ENCODE measurements around the gene HDAC9. TPM values are rescaled to one million over a fixed set of nuclear protein-coding genes. Genes with fewer than 3 reads are reported as not detected.

The HDAC9 gene
- total and polyA plus RNA-seq, 2 donors (not counting 1 experiment from before 2014, with no cell fraction given) = 2.9 to 7.9 TPM

DNA sequence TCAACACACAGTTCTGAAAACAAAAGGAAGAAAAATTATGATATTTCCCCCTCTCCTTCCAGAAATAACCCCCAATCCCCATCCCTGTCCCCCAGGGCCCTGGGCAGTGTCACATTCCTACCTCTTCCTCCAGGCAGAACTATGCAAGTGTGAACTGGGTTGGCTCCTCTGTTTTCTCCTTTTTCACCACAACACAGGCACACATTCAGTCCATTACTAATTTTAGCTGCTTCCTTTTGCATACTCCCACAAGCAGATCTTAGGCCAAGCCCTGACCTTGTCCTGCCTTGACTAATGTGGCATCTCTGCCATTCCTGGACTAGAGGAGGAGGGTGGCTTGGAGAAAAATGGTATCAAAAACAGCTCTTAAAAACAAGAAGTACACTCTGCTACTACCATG lies 208.1 kb downstream of the HDAC9 start:
- H3K4me1 ChIP-seq (ENCODE audit: control insufficient read depth, extremely low read depth, insufficient read depth, low read length) = no peaks in the 10 kb centered on the region
- no peak for TF ChIP-seq CTCF (conservative IDR thresholded peaks at IDR 0.05 in 1 of 2, IDR thresholded peaks at IDR 0.05 in 1 of 2; ENCODE audit: low read depth in 1 of 2, low read length in 2 of 2)
- no peak for TF ChIP-seq EZH2 (IDR thresholded peaks at IDR 0.05; ENCODE audit: low read length, missing control alignments)
- no peaks in the 10 kb centered on the region for H3K9me3 ChIP-seq (ENCODE audit: control insufficient read depth, insufficient read depth, low read depth, low read length)
- peak in 1 of 2 donors; percentile 6 for DNase-seq (ENCODE audit: low read depth in 2 of 2)
- no peak overlapping the region for H3K4me2 ChIP-seq (ENCODE audit: extremely low read depth, insufficient read depth, low read length)
- no peak overlapping the region for H2AFZ ChIP-seq (ENCODE audit: low read length)
- H4K20me1 ChIP-seq (ENCODE audit: control insufficient read depth, extremely low read depth, insufficient read depth, low read length) = no peaks in the 10 kb centered on the region
- H3K27ac ChIP-seq (ENCODE audit: insufficient read depth, low read length) = no peak overlapping the region
- H3K36me3 ChIP-seq (ENCODE audit: control insufficient read depth, insufficient read depth, low read length) = no peaks in the 10 kb centered on the region
- no peak overlapping the region for H3K9ac ChIP-seq (ENCODE audit: insufficient read depth, low read length)
- no peaks in the 10 kb centered on the region for H3K79me2 ChIP-seq (ENCODE audit: control insufficient read depth, insufficient read depth, low read length)
- H3K4me3 ChIP-seq (replicated peaks in 1 of 4; ENCODE audit: control extremely low read depth in 1 of 4, insufficient read depth in 1 of 4, low read depth in 3 of 4, low read length in 4 of 4) = no peak overlapping the region
- H3K27me3 ChIP-seq (ENCODE audit: control insufficient read depth, insufficient read depth, low read length) = no peaks in the 10 kb centered on the region

DNA sequence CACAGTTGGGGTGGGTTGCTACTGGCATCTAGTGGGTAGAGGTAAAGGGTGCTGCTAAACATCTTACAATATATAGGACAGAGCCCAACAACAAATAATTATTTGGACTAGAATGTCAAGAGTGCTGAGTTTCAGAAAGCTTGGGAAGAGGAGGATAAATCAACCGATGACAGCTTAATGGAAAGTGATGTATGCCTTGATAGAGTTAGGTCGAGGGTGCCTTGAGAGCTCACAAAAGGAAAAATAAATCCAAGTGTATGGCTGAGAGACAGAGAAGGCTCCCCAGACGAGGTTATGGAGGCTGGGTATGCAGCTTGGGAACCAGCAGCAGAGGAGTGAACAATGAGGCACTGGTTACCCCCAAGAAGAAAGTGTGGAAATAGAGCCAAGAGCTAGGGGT lies 211.1 kb downstream of the HDAC9 start:
- no peaks in the 10 kb centered on the region for H3K79me2 ChIP-seq (ENCODE audit: control insufficient read depth, insufficient read depth, low read length)

DNA sequence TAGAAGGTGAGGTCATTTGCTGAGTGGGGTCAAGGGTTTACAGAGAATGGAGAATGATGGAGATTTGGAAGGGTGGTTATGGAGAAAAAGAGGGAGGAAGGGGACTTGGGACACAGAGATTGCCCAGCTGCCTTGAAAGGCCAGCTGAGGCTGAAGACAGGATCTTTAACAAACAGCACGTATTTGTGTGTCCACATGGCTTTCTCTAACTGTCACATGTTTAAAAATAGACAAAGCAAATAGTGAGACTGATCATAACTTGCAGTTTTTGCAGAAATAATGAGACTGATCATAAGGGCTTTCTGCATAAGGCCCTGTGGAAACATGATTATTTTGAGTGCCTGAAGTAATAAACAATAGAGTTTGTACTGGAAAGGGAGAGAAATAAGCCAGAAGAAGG lies 212.7 kb downstream of the HDAC9 start:
- H3K79me2 ChIP-seq (ENCODE audit: control insufficient read depth, insufficient read depth, low read length) = no peaks in the 10 kb centered on the region
- TF ChIP-seq CTCF (conservative IDR thresholded peaks at IDR 0.05 in 1 of 2, IDR thresholded peaks at IDR 0.05 in 1 of 2; ENCODE audit: low read depth in 1 of 2, low read length in 2 of 2) (no peak), EZH2 (IDR thresholded peaks at IDR 0.05; ENCODE audit: low read length, missing control alignments) (no peak)
- no peak overlapping the region for H3K4me3 ChIP-seq (replicated peaks in 1 of 4; ENCODE audit: control extremely low read depth in 1 of 4, insufficient read depth in 1 of 4, low read depth in 3 of 4, low read length in 4 of 4)
- H4K20me1 ChIP-seq (ENCODE audit: control insufficient read depth, extremely low read depth, insufficient read depth, low read length) = no peaks in the 10 kb centered on the region
- no peaks in the 10 kb centered on the region for H3K36me3 ChIP-seq (ENCODE audit: control insufficient read depth, insufficient read depth, low read length)
- no peak overlapping the region for H3K27ac ChIP-seq (ENCODE audit: insufficient read depth, low read length)
- H3K4me2 ChIP-seq (ENCODE audit: extremely low read depth, insufficient read depth, low read length) = no peak overlapping the region
- no peak for DNase-seq (ENCODE audit: low read depth in 2 of 2)
- H3K4me1 ChIP-seq (ENCODE audit: control insufficient read depth, extremely low read depth, insufficient read depth, low read length) = no peaks in the 10 kb centered on the region
- no peak overlapping the region for H2AFZ ChIP-seq (ENCODE audit: low read length)
- H3K27me3 ChIP-seq (ENCODE audit: control insufficient read depth, insufficient read depth, low read length) = no peaks in the 10 kb centered on the region
- H3K9ac ChIP-seq (ENCODE audit: insufficient read depth, low read length) = no peak overlapping the region
- no peaks in the 10 kb centered on the region for H3K9me3 ChIP-seq (ENCODE audit: control insufficient read depth, insufficient read depth, low read depth, low read length)

More for the DNA sequence above, 211.1 kb downstream of the HDAC9 start:
- no peak overlapping the region for H3K4me2 ChIP-seq (ENCODE audit: extremely low read depth, insufficient read depth, low read length)
- no peaks in the 10 kb centered on the region for H3K9me3 ChIP-seq (ENCODE audit: control insufficient read depth, insufficient read depth, low read depth, low read length)
- TF ChIP-seq EZH2 (IDR thresholded peaks at IDR 0.05; ENCODE audit: low read length, missing control alignments) (no peak), CTCF (conservative IDR thresholded peaks at IDR 0.05 in 1 of 2, IDR thresholded peaks at IDR 0.05 in 1 of 2; ENCODE audit: low read depth in 1 of 2, low read length in 2 of 2) (no peak)
- H2AFZ ChIP-seq (ENCODE audit: low read length) = no peak overlapping the region
- no peaks in the 10 kb centered on the region for H3K4me1 ChIP-seq (ENCODE audit: control insufficient read depth, extremely low read depth, insufficient read depth, low read length)
- no peaks in the 10 kb centered on the region for H4K20me1 ChIP-seq (ENCODE audit: control insufficient read depth, extremely low read depth, insufficient read depth, low read length)
- H3K27me3 ChIP-seq (ENCODE audit: control insufficient read depth, insufficient read depth, low read length) = no peaks in the 10 kb centered on the region
- no peak overlapping the region for H3K27ac ChIP-seq (ENCODE audit: insufficient read depth, low read length)
- no peaks in the 10 kb centered on the region for H3K36me3 ChIP-seq (ENCODE audit: control insufficient read depth, insufficient read depth, low read length)
- H3K9ac ChIP-seq (ENCODE audit: insufficient read depth, low read length) = no peak overlapping the region
- no peak for DNase-seq (ENCODE audit: low read depth in 2 of 2)
- no peak overlapping the region for H3K4me3 ChIP-seq (replicated peaks in 1 of 4; ENCODE audit: control extremely low read depth in 1 of 4, insufficient read depth in 1 of 4, low read depth in 3 of 4, low read length in 4 of 4)

All from fibroblast of lung (primary cell).